ENCODE measurements around the gene HAGHL.

DNA sequence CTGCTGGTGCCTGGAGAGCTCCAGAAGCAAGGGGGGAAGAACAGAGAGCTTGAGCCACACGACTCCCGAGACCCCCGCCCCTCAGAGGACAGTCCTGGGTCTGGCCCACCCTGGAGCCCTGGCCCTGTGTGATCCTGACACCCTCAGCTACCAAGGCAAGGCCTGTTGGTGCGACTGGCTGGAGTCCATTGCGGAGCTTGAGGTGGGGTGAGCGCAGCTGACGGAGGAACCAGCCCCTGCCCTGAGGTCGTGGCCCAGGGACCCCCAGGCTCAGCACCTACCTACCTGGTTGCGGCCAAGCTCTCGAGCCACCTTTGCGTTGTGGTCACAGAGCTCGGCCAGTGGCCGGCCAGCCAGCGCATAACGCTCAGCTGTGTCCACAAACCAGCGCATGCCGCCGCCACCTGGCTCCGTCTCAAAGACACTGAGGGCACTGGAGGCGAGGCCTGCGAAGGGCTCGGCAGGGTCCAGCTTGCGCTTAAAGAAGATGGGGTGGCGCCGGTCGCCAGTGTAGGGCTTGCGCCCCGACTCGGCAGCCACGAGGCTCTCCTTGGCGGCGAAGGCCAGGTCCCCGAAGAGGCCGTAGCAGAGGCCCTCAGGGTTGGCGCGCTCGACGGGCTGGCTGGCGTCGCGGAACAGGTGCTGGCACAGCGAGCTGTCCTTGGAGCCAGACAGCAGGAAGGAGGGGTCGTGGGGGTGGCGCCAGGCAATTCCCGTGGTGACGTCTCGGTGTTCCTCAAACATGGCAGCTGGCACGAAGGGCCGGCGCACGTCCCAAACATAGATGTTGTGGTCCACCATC is 40.2 kb upstream of the HAGHL start:
- TF ChIP-seq, protein P1, sequence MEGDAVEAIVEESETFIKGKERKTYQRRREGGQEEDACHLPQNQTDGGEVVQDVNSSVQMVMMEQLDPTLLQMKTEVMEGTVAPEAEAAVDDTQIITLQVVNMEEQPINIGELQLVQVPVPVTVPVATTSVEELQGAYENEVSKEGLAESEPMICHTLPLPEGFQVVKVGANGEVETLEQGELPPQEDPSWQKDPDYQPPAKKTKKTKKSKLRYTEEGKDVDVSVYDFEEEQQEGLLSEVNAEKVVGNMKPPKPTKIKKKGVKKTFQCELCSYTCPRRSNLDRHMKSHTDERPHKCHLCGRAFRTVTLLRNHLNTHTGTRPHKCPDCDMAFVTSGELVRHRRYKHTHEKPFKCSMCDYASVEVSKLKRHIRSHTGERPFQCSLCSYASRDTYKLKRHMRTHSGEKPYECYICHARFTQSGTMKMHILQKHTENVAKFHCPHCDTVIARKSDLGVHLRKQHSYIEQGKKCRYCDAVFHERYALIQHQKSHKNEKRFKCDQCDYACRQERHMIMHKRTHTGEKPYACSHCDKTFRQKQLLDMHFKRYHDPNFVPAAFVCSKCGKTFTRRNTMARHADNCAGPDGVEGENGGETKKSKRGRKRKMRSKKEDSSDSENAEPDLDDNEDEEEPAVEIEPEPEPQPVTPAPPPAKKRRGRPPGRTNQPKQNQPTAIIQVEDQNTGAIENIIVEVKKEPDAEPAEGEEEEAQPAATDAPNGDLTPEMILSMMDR (IDR thresholded peaks at IDR 0.05): no peak
- TF ChIP-seq POLR2A (IDR thresholded peaks at IDR 0.05): no peak

Data from uterus (tissue), 2 donors.